Ovary (tissue), 9 donors: ENCODE measurements around the gene TRAPPC3L. TPM values are rescaled to one million over a fixed set of nuclear protein-coding genes. Genes with fewer than 3 reads are reported as not detected.
A peak's percentile ranks its signal among the peaks of the same experiment; 100 is the strongest.

Source experiments
- DNase-seq, 5 donors: peaks; one replicate each; pipeline ENCODE4 v3.0.0-alpha.2; 2019 to 2020
- H3K27ac ChIP-seq, 2 donors: fragments of 200-600 bp; one replicate each; pipeline versions ENCODE4 v1.5.1 to v1.8.0; 2019 to 2022
- H3K27me3 ChIP-seq: fragments of 200-600 bp; one replicate; pipeline ENCODE4 v1.8.0; 2022
- H3K36me3 ChIP-seq: fragments of 200-600 bp; sonication (generic); one replicate; pipeline ENCODE4 v1.5.1; 2019
- H3K4me1 ChIP-seq: one replicate; pipeline ENCODE4 v1.8.1; 2013; ENCODE audit warnings: mild to moderate bottlenecking, moderate library complexity; ENCODE audit not compliant: insufficient read depth
- H3K4me3 ChIP-seq: fragments of 200-600 bp; sonication (generic); one replicate; pipeline ENCODE4 v1.5.1; 2017
- H3K9me3 ChIP-seq, 2 donors: fragments of 200-600 bp in 1 of 2; sonication (generic) in 1 of 2; one replicate each; pipeline versions ENCODE4 v1.5.1 to v1.8.1; 2013 to 2019; ENCODE audit warnings: mild to moderate bottlenecking in 1 of 2, moderate library complexity in 1 of 2
- CTCF ChIP-seq, 3 donors: fragments of 450-650 bp in 2 of 3; fragments of 200-600 bp in 1 of 3; IDR thresholded peaks; one replicate each; pipeline versions ENCODE4 v1.5.1 to v1.8.0; 2016 to 2022; ENCODE audit warnings: antibody characterized with exemption in 3 of 3, mild to moderate bottlenecking in 1 of 3
- EP300 ChIP-seq: sonication (generic); formaldehyde crosslinking; IDR thresholded peaks from one replicate; pipeline ENCODE4 v1.6.1; 2017; ENCODE audit warnings: antibody characterized with exemption
- POLR2A ChIP-seq: fragments of 450-650 bp; IDR thresholded peaks from one replicate; pipeline ENCODE4 v1.6.1; 2017; ENCODE audit warnings: antibody characterized with exemption, mild to moderate bottlenecking, moderate library complexity
- WGBS, 3 donors: extraction: QIAGEN DNeasy Blood & Tissue Kit in 1 of 3; methylation state at CpG; one replicate each; pipeline versions ENCODE4 v1.1.5 to v1.1.7; 2013 to 2017; 5-methylcytosine and 5-hydroxymethylcytosine counted together
- intact Hi-C, 4 donors: fragments of 100-400 bp; cut with DNase I; formaldehyde crosslinking; loops; one replicate each; pipeline versions ENCODE4 v1.11.0 to v1.15.1; 2022 to 2023
- polyA plus RNA-seq, 2 donors: library from polyadenylated mRNA; stranded (reverse); fragments of 200-250 nt in 1 of 2; fragments of 350-450 nt in 1 of 2; fragmentation: Illumina TruSeq in 1 of 2; extraction: RNeasy Lipid Tissue Mini Kit (QIAGEN cat#74804) in 1 of 2; gene quantifications; one replicate each; pipeline ENCODE4 v1.2.3, GENCODE V29; 2013 to 2014
- total RNA-seq, 7 donors: library from RNA; depleted of rRNA in 2 of 7; stranded (reverse); fragments of >200 nt in 2 of 7; fragmentation: NEBNext Ultra II Directional in 3 of 7; extraction: Animal tissue kit (Norgen Biotek cat#: 25700) in 3 of 7; gene quantifications; one replicate each; pipeline versions ENCODE4 v1.1.0 to v1.2.4, GENCODE V29; 2016 to 2023
- donor health status: DM: no; HTN: no; CAD: no; lungs with moderate emphysema.
- donor health status: DM: no; HTN: no; CAD: no.
- donor health status: Bipolar disorder and iron deficiency.
- donor health status: DM: yes; HTN: yes; CAD: no.
- donor health status: DM: no; HTN: no; CAD: no.
- donor health status: DM: yes; HTN: yes; CAD: no.

Gene TRAPPC3L
- total and polyA plus RNA-seq, 9 donors, result 0.08 to 0.20 (median 0.10) TPM; not detected in 6

GRCh38 chr6:116515141-116515540 is 30.3 kb downstream of the TRAPPC3L start:
- Histone ChIP-seq H3K27me3 (no peaks in the 10 kb centered on the region), H3K9me3 (no peaks in the 10 kb centered on the region), H3K4me3 (no peak overlapping the region), H3K36me3 (no peaks in the 10 kb centered on the region), H3K4me1 (peaks cover 3% of the 10 kb centered on the region), H3K27ac (no peak overlapping the region)
- no peak for DNase-seq
- TF ChIP-seq EP300 (no peak), POLR2A (no peak)
- intact Hi-C loops, result no loop called here

- intact Hi-C loops, result no loop called here
- no peak for DNase-seq
- TF ChIP-seq POLR2A, result no peak
- no peak for TF ChIP-seq CTCF (IDR thresholded peaks at IDR 0.05)
- no peak for TF ChIP-seq EP300
- Histone ChIP-seq H3K36me3 (no peaks in the 10 kb centered on the region), H3K4me3 (no peak overlapping the region), H3K27me3 (no peaks in the 10 kb centered on the region), H3K4me1 (peaks cover 3% of the 10 kb centered on the region), H3K27ac (no peak overlapping the region), H3K9me3 (no peaks in the 10 kb centered on the region)
- WGBS, 3 donors, result 91 to 94% (median 93%) methylated on average over 4 of the region's 4 CpGs
These were observed 31.4 kb downstream of the TRAPPC3L start for GRCh38 chr6:116514111-116514510.

GRCh38 chr6:116513224-116513875 is 32.1 kb downstream of the TRAPPC3L start:
- no peak for TF ChIP-seq EP300
- TF ChIP-seq POLR2A, result no peak
- no peak for TF ChIP-seq CTCF (IDR thresholded peaks at IDR 0.05)
- H3K36me3 ChIP-seq, result no peaks in the 10 kb centered on the region
- H3K27me3 ChIP-seq, result no peaks in the 10 kb centered on the region
- DNase-seq, result no peak
- no peak overlapping the region for H3K4me3 ChIP-seq
- H3K9me3 ChIP-seq, result no peaks in the 10 kb centered on the region
- H3K27ac ChIP-seq, result no peak overlapping the region
- intact Hi-C loops, result no loop called here
- H3K4me1 ChIP-seq, result peaks cover 3% of the 10 kb centered on the region
- 92 to 96% (median 96%) methylated on average over 2 of the region's 2 CpGs for WGBS, 3 donors

- no peak for DNase-seq
- Histone ChIP-seq H3K4me3 (peak overlapping the region; percentile 26), H3K27me3 (no peaks in the 10 kb centered on the region), H3K27ac (no peak overlapping the region), H3K9me3 (no peaks in the 10 kb centered on the region), H3K36me3 (no peaks in the 10 kb centered on the region), H3K4me1 (peaks cover 3% of the 10 kb centered on the region)
- no peak for TF ChIP-seq CTCF (IDR thresholded peaks at IDR 0.05)
- TF ChIP-seq EP300, result no peak
- intact Hi-C loops, result no loop called here
These were observed 32.8 kb downstream of the TRAPPC3L start for GRCh38 chr6:116512734-116513133.

GRCh38 chr6:116512111-116512559 is 33.3 kb downstream of the TRAPPC3L start:
- DNase-seq, result no peak
- H3K36me3 ChIP-seq, result no peaks in the 10 kb centered on the region
- H3K4me3 ChIP-seq, result peak overlapping the region; percentile 26
- 6 to 32% (median 7%) methylated on average over 4 of the region's 4 CpGs for WGBS, 3 donors
- H3K27me3 ChIP-seq, result no peaks in the 10 kb centered on the region
- intact Hi-C loops, result no loop called here
- no peak for TF ChIP-seq EP300
- TF ChIP-seq CTCF (IDR thresholded peaks at IDR 0.05), result no peak
- TF ChIP-seq POLR2A, result no peak
- peaks cover 3% of the 10 kb centered on the region for H3K4me1 ChIP-seq
- no peaks in the 10 kb centered on the region for H3K9me3 ChIP-seq
- peak overlapping the region in 1 of 2 donors; percentile 68 for H3K27ac ChIP-seq
